AML-193 (cell line): ENCODE data around the gene THAP3.
A peak's percentile ranks its signal among the peaks of the same experiment; 100 is the strongest.

ENCODE experiments used
- DNase-seq, 2 experiments: peaks; one replicate each; lab custom pipeline; 2025; lab: John Stamatoyannopoulos, UW

Gene THAP3

GRCh38 chr1:6612641-6613360 lies 11.9 kb upstream of the THAP3 start:
- peak; percentile 44 to 47 for DNase-seq

GRCh38 chr1:6613361-6614018 lies 11.2 kb upstream of the THAP3 start, which contains the start of gene PHF13:
TSS of gene PHF13 (plus strand) at chr1:6613731. CDS start at chr1:6614067, 336 bp downstream.
- DNase-seq = peak; percentile 94 to 95

DNA sequence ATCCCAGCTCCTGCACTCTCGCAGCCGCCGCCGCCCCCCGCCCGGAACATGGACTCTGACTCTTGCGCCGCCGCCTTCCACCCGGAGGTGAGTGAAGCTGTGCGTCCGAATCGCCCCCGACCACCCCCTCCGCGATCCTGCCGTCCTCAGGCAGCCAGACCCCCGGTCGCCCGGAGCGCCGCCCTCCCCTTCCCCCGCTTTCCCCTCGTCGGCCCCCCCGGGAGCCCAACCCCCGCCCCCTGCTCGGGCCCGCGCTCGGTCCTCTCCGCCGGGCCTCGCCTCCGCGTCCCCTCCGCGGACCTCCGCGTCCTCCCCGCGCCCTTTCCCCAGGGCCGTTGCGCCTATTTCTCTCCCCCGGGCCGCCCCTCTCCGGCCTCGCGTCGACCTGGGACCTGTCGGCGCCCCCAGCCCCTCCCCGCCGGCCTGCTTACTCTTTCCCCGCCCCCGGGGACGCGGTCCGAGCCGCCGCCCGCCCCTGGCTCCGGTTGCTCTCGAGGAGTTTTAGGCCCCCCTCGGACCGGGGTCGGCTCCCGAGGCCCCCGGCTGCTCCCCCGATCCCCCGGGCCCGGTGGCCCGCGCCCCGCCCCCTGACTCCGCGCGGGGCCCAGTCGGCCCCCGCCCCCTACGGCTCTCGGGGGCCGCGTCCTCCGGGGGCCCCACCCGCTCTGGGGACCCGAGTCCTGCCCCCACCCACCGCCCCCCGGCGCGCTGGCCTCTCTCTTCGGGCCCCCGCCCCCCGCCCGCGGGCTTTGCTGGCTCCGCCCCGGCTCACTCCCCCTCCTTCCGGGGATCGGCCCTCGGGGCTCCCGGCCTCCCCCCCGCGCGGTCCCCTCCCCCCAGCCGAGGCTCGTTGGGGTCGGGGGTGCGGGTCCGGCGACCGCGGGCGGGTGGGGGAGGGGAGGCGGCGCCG lies 10.4 kb upstream of the THAP3 start:
- DNase-seq = no peak

GRCh38 chr1:6614929-6615785 lies 9.5 kb upstream of the THAP3 start:
- DNase-seq = no peak

- DNase-seq = no peak
Measured at GRCh38 chr1:6619045-6619444, 5.6 kb upstream of the THAP3 start.

DNA sequence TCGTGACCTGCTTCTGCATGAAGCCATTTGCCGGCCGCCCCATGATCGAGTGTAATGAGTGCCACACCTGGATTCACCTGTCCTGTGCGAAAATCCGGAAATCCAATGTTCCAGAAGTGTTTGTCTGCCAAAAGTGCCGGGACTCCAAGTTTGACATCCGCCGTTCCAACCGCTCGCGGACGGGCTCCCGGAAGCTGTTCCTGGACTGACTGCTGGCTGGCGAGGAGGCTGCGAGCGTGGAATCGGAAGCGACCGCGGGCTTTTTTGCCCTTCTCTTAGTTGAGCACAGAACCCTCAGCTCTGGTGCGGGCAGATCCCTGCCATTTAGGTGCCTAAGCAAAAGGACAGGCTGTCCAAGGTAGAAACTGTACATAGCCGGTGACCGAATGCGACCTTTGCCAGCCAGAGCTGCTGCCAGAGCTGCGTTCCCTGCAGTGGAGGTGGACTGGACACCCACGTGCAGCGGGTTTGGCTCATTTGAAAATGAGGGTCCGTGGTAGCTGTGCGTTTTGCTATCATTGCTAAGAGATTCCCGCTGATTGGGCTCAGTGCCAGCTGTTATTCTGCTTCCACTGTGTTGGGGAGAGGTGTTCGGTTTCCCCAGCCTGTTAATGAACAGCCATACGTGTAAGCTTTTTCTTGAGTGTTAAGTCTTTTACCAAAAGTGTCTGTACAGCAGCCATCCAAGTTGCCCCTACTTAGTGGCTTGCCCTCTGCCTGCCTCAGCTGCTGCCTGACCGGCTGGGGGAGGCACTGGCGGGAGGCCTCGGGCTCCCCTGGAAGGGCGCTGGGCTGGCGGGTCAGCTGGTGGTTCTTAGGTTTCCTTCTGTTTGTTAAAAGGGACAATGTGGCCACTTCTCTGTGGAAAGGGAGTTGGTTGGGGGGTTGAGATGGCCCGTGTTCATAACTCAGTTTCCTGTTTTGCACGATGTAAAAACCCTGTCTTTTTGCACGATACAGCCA lies 3.0 kb upstream of the THAP3 start:
- DNase-seq = no peak

GRCh38 chr1:6622396-6623152 lies 2.1 kb upstream of the THAP3 start:
- no peak for DNase-seq

GRCh38 chr1:6623269-6623965 lies 1.3 kb upstream of the THAP3 start:
- DNase-seq = no peak

- no peak for DNase-seq
Measured at GRCh38 chr1:6625584-6626149, 999 bp downstream of the THAP3 start.

GRCh38 chr1:6627031-6627430 lies 2.4 kb downstream of the THAP3 start:
- no peak for DNase-seq

DNA sequence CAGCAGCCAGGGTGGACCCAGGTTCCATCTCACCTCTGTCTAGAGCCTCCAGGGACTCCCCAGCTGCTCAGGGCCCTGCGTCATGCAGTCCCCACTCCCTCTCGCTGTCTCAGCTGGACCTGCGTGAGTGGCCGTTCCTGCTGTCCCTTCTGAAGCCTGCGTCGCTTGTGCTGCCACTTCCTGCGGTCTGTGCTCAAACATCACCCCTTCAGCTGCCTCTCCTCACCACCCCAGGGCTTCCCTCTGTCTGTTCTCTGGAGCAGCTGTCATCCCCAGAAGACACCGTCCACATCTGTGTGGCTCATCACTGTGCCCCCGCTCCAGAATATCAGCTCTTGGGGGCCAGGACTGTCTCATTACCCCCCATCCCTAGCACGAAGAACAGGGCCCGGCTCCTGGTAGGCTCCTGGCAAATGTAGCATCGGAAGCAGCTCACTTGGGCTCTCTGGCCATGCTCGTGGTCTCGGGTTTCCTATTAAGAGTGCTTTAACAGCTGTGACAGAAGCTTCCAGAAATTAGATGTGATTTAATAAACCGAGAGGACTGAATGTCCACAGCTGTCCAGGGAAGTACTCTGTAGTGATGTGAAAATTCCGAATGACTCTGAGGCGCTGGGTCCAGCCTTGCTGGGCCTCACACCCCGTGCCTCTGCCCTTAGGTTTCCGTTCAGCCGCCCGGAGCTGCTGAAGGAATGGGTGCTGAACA lies 3.3 kb downstream of the THAP3 start:
- DNase-seq = no peak

GRCh38 chr1:6628971-6629479 lies 4.4 kb downstream of the THAP3 start:
- DNase-seq = no peak

DNA sequence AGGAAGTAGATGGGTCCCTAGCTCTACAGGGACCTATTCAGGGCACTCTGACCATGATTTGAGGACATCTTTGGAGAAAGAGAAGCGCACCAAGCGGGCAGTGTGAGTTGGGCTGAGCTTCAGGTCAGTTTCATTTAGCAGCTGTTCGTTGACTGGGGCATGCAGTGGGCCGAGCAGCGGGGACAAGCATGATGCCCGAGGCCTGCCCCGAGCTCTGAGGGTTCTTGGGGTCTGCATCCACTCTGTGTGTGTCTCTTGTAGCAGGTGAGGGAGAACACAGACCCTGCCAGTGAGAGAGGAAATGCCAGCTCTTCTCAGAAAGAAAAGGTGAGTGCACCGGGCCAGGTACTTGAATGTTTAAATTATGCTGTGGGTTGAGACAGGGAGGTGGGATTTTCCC lies 5.4 kb downstream of the THAP3 start:
- DNase-seq = no peak

GRCh38 chr1:6631058-6631457 lies 6.4 kb downstream of the THAP3 start:
- DNase-seq = no peak

DNA sequence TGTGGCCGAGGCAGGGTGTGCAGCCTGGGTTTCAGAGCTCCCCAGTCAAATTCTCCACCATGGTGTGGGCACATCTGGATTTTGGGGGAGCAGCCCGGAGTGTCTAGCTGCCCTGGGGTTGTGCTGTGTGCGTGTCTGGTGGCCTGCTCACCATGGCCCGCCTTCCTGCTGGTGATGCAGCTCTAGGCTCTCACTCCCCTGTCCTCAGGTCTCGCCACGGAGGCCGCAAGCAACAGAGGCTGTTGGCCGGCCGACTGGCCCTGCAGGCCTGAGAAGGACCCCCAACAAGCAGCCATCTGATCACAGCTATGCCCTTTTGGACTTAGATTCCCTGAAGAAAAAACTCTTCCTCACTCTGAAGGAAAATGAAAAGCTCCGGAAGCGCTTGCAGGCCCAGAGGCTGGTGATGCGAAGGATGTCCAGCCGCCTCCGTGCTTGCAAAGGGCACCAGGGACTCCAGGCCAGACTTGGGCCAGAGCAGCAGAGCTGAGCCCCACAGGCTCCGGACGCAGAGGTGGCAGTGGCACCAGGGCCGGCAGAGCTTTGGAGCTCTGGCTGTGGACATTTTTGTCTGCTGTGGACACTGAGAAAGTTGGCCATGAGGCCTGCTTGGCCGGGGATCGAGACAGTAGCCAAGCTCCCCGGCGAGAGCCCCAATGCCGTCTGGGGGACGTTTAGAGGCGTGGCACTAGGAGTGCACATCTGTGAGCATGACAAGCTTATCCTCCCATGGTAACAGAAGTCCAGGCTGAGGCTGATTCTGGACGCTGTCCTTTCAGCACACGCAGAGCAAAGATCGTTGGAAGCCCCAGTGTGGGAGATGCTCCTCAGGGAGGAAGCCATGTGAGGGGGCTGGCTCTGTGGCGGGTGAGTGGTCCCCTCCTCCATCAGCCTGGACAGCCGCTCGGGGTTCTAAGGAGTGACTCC lies 8.2 kb downstream of the THAP3 start:
- DNase-seq = no peak

- no peak for DNase-seq
Measured at GRCh38 chr1:6634371-6635052, 9.8 kb downstream of the THAP3 start.
